Activated CD8-positive, alpha-beta memory T cell treated with anti-CD3 and anti-CD28 coated beads, Interleukin-2, amount 50 U/mL, for 1 hour (primary cell): ENCODE measurements around the gene ANKFN1.
"Not testable (repeated sequence)": the region's sequence is repeated elsewhere in the genome, so short reads cannot be mapped to it uniquely, and the experiment has no call there.

Experiments used
- DNase-seq: peaks from one replicate; pipeline ENCODE4 v3.0.0-alpha.2; 2020; ENCODE audit errors: extremely low read depth

The ANKFN1 gene

DNA sequence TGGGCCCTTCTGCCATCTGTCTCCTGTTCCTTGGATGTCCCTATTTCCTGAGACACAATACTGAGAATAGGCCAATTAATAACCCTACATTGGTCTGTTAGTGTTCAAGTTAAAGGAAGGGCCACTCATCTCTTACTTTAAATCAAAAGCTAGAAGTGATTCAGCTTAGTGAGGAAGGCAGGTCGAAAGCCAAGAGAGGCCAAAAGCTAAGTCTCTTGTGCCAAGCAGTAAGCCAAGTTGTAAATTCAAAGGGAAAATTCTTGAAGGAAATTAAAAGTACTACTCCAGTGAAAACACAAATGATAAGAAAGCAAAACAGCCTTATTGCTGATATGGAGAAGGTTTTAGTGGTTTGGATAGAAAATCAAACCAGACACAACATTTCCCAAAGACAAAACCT, 28.8 kb downstream of the ANKFN1 start:
- DNase-seq, result no peak

DNA sequence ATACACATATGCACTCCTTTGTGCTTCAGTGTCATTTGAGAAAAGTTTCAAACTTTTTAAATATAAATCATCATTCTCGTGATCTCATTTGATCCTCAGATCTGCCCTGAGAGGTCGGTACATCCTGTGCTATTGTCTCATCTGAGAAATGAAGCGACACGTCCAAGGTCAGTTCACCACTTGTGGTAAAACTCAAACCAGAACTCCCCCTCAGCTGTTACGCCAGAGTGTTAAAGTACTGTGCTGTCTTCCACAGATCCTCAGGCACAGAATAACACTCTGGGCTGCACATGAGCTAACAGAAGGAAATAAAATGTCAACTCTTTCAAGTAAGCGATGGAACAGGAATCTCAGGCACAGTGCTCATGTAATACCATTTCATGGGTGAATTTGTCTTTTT, 31.4 kb downstream of the ANKFN1 start:
- DNase-seq, result no peak

DNA sequence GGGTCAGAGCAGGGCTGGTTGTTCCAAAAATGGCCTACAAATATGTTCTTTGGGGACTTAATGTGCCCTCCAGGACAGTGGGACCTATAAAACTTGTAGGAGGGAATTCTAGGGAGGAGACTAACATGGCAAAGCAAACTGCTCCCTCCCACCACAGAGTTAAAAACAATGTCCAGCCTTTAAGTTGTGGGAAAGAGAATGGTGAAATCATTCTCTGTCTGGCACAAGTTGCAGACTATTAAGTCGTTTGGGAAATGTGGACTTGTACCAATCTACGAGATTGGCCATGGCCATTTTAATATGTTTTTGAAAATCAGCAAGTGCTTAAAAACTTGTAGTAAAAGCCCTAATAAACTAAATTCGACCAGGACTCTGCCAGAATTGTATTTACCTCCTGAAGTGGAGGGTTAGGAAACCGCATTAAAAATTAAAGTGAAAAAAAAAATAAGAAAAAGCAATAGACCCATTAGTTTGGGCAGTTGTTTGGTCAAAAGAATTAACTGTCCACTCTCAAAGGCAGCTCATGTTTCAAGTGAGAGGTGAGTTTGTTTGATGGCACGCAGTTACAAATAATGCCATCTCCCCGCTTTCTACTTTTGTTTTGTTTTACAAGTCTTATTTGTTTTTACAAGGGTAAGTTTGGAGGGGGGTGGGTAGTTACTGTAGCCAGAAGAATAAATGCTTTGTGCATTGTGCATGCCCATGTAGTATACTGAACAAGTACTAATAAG, 32.4 kb downstream of the ANKFN1 start:
- DNase-seq, result no peak

DNA sequence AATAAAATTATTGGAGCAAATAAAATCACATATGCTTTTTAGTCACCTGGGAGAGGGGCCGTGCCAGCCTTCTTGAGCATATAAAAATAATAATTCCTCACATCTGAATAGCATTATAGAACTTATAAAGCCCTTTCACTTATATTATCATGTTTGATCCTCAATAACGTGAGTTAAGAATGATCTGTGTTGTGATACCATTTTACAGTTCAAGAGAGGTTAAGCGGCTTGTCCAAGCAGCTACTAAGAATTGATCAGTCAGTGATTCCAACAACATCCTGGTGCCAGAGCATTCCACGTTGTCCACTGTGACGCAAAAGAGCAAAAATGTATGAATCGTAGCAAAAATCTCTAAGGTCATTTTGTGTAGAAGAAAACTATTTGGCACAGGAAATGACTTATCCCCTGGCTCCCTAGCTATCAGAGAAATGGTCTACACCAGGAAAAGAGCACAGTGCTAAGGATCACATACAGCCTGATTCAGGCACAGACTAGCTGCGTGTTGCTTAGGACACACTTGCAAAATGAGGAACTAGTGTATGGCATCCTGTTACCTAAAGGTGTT, 33.0 kb downstream of the ANKFN1 start:
- no peak for DNase-seq

DNA sequence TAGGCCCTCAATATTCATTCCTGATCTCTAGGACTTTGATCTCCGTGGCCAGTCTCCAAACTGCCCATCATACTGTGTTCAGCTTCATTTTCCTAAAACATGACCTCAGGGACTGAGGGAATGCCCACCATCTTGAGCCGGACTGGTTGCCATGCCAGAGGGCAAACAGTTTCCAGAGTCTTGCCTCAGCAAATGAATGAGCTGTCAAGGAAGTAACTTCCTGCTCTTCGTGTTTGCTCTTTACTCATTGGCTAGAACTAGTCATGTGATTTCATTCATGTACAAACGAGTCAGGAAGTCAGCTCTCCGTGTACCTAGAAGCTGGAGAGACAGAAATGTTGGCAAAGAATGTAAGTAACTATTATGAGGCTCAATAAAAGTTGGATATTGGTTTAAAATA, 50.2 kb downstream of the ANKFN1 start:
- no peak for DNase-seq

DNA sequence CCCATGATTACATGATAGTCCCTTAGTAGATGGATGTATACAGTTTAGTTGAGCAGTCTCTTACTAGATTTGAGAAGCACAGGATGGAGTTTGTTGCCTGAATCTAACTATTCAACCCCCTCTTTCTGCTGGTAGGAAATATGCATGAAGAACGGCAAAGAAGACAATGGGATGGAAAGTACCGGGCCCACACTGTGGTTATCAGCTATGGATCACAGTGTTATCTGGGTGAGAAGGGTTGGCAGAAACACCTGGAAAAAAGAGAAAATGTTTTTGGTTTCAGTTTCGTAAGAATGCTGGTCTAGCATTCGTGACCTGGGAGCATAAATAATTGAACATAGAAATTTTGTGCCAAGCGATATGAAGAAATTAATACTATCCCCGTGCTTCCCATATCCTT, 53.1 kb downstream of the ANKFN1 start:
- DNase-seq, result no peak

DNA sequence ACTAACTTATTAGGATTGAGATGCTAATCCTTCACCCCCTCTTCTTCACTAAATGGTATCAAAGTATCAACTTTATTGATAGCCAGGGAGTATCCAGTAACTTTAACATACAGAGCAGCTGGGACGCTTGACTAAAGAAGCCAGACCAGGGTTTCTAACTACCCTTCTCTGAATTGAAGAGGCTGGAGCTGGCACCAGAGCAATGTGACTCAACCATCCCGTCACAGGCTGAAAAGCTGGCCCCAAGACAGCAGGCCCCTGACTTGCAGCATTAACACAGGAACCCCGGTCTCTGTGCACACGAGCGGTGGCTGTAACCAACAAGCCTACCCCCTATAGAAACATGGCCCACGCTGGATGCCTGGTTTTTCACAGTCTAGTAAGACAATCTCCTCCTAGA, 59.8 kb downstream of the ANKFN1 start:
- DNase-seq, result no peak

DNA sequence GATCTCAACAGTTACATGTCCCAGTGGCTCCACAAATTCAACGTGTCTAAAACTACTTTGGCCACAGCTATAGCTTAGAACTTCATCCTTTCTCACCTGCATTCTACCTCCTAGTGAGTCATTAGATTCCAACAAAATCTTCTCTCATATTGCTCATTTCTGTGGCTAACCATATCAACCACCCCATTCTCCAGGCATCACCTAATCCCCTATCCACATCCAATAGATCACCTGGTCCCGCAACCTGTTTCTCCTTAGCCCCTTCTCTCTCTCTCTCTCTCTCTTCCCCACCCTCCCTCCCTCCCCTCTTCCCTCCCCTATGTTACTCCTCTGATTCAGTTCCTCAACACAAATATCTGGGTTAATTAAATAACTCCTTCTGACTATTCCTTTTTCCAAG, 64.6 kb downstream of the ANKFN1 start:
- DNase-seq, result no peak

DNA sequence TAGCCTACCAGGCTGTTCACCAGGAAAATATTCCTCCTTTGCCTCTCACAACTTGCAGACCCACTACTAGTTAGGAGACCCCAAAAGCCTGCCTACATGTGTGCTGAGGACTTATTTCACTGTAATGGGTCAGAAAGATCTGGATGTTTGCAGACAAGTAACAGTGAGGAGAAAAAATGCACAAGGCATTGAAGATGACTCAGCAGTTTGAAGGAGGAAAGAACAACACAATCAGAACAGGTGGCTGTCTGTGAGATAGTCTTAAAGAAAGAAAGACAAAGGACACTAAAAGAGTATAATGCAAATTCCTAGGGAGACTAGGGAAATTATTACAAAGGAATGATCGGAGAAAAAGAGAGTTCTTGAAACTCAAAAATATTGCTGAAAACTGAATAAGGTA, 69.0 kb downstream of the ANKFN1 start:
- DNase-seq, result no peak

DNA sequence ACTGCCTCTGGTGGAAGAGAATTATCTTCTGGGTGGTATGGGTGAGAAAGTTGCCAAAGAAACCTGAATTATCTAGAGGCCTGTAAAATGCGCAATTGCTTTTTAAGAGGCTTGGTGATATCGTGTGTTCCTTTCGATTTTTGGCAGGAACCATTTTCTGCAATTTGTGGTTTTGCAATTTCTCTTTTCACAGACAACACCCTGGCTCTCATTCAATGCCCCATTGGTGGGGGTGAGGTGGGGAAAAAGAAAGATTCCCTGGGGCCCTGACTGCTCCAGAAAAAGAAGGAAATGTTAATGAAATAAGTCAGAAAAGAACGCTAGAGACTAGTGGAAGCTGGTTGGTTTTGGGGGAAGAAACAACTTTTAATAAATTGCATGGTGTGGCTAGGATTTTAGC, 77.4 kb downstream of the ANKFN1 start:
- DNase-seq, result no peak

DNA sequence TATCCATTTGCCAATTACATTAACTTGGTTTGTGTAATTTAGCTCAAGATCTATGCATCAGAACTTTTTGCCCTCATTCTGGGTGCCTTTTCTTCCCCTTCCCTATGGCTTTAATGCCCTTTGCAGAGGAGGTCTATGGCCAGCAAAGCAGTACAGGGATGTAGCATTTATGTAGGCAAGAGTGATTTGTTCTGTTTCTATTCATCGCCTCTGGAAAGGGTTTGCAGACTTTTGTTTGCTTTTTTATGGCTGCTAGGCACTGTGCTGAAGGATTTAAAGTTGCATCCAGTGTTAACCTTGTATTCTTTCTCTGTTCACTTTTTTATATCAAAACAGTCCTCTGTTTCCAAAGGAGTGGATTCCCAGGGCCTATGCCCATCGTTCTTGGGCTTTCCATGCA, 78.0 kb downstream of the ANKFN1 start:
- no peak for DNase-seq

DNA sequence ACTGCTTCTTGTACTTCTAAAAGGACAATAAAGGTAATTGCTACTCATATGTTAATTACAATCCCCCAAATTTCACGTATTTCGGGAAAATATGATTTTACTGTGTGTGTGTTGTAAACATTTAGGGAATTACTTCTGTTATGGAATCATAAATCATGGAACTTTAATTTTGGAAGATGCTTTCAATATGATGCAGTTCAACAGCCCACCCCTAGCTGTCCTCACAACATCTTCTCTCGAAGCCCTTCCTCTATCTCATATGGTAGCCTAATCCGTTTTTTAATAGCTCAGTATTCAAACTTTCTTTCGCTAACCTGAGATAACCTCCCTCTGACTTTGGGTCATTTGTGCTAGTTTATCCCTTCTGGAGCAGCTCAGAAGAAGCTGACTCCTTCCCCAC, 78.4 kb downstream of the ANKFN1 start:
- DNase-seq, result no peak

DNA sequence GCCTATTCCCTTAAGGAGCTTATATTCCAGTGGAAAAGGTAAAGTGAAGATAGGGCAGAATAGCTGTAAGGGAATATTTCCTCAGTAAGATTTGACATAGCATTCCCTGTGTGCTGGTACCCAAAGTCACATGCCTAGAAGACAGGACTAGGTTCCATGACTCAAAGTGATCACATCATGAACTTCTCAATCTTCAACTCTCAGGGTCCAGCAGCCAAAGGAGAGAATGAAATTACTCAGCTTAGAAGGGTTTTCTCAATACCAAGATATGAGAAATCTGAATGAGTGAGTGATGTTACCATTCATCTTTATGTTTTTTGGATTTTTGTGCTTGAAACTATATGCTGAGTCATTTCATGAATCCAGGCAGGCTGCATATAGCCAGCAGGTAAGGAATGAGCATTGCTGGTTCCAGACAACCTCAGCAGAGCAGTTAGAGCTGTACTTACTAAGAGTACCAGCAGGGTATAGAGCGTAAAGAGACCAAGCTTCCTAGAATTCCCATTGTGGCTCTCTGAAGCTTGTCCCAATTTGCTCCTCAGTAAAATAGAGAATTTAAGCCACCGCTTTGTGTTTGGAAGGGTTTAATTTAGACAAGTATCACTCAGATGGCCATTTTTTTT, 91.1 kb downstream of the ANKFN1 start:
- no peak for DNase-seq

DNA sequence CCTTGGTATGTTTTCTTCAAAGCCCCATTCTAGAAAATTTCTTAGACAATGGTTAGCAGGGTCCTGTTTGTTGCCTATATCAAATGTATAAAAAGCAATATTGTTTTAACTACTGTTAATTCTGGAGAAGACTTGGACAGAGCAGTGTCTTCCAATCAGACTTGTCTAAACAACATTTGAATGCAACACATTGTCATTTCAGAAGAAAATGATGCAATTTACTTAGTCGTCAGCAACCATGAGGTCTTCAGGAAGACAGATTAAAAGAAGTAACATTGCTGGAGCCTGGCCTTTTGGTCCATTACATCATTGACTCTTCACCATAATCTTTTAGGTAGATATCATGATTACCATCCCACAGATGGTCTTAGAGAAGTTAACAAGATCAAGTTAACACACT, 94.5 kb downstream of the ANKFN1 start:
- no peak for DNase-seq

DNA sequence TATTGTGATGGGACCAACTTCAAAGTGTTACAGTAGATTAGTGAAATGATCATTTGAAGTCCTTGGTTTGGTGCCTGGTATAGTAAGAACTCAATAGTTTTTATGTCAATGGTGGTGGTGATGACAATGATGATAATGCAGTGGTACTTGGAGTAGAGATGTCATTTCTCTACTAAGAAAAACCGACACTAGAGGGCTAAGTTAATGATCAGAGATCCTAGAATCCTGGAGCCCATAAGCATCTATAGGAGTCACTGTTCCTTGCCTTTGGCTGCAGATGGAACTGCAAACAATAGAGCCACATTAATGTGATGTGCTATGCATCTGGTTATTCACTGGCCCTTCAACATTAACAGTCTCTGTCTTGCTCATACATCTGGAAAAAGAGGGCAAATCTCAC, 103.8 kb downstream of the ANKFN1 start:
- DNase-seq, result no peak

DNA sequence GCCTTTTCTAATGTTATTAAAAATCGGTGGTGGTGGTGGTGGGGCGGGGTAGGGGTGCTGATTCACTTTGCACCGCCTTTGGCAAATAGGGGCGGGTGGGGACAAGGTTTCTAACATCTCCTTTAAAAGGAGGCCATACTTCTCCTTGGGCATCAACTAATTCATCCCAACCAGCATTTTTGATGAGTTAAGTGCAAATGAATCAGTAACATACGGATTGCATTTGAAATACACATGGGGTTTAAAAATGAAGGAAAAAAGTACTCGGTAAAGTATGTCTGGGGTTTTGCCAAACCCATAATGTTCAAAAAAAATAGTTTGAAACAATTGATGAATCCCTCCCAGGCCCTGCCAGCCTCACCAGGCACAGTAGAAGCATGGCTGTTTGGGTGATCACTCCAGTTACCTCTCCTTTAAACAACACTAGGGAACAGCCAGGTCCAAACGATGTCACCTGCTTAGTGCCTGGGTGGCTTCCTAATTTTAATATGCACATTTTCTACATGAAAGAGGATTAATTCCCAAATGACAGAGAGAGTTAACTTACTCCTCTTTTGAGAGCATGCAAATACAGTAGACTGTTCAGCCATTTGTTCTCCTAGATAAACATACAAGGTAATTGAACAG, 107.2 kb downstream of the ANKFN1 start:
- no peak for DNase-seq

DNA sequence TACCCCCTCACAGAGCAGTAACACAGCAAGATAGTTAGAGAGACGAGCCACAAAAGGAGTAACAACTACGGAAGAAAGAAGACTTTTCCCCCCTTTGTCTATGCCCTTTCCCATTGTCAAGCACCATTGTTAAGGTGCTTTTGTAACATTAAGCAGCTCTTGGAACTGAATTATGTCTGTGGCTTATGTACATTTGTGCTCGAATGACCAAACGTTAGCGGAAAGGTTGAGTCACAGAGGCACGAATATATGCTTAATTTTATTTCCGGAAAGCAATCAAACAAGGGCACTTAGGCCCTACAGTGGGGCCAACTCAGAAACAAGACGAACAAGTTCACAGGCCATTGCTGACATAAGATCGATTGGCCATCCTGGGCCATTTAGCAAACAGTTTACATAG, 109.5 kb downstream of the ANKFN1 start:
- DNase-seq, result no peak

DNA sequence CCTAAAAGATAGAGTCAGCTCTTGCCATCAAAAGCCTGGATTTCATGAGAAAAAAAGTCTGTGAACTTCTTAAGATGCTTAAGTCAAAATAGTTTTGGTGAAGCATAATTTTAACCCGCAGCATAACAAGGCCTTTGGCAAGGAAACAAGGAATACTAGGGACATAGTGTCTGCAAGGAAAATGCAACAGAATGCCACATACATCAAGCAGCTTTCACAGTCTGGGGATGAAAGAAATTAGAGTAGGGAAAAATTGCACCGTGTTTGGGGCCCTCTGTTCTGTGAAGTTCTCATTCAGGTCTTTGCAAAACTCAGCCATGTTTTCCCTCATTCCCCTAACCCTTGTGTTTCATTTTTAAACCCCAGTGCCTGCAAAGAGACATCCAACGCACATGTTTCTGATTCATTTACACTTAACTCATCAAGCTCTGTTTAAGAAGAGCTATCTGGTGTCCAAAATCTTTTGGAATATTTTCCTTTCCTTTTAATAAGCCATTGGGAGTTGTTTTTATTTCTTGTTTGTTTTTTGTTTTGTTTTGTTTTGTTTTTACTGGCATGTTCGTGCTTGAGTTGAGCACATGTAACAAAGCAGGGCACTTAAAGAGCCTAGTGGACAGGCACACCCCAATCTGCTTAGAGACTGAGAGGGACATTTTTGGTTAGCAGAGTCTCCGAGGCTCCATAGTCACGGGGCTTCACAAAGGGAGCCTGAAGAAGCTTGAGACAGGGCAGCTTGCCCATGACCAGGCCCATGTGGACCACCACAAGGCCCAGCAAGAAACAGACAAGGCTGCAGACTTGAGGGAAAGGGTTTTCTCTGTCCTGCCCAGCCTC, 116.5 kb downstream of the ANKFN1 start:
- DNase-seq, result no peak

DNA sequence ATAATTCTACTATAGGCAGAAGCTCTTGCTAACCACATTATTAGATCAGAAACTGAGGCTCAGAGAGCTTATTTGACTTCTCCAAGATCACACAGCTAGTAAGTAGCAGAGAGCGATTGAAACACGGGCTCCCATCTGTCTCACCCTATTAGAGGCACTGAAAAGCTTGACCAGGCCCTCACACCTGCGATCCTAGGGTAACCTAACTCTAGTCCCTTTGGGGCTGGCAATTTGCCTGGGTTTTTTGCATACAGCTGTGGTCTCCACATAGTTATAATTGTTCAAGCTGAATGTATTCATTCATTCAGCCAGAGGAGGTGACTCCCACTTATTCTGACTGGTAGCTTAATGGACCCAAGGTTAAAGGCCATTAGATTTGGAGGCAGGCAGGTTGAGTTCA, 121.2 kb downstream of the ANKFN1 start:
- DNase-seq, result no peak

DNA sequence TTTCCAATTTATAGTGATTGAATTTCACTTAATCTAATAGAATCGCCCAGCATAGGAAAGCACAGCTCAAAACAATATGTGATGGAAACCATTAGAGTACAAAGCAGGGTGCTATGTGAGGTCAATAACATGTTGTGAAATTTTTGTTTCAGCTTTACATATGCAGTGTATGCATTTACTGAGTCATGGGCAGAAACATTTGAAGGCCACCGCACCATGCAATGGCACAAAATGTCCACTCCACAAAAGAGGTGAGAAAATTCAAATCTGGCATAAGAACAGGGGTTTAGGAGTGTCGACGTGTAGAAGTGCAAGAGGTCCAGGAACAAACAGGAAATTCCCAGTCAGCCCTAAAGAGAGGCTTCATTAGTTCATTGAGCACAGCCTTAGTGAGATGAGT, 131.2 kb downstream of the ANKFN1 start:
- no peak for DNase-seq

DNA sequence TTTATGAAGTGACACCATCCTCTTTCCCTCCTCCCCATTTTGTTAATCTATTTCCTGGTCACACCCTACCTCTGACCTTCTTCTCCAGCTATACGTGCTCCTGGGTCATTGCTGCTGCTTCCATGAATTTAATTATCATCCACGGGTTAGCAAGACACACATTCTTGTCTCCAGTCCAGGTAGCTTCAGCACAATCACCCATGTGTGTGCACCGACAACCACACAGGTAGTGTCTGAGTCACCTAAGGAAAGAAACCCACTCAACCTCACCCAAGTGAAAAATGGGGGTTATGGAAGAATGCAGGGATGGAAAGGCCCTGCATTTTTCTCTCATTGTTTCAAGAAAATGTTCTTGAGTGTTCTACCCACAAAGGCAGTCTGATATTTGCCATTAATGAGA, 135.5 kb downstream of the ANKFN1 start:
- DNase-seq, result not testable (repeated sequence)

DNA sequence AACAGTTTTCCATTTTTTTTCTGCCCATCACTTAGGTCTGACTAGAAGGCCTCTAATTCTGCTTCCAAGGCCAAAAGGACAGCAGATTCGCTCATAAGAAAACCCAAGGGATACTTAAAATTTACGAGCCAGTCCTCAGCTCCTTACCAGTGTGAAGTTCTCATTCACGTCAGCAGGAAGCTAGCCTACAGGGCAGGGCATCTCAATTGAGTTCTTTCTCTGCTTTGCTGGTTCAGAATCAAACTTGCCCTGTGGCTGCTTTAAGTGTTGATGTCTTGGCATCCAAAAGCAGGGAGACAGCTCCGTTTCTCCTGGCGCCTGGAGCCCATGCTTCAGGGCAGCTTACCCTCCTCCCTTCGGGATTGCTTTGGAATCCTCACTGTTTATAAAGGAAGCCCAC, 136.0 kb downstream of the ANKFN1 start:
- DNase-seq, result no peak
